Bronchial epithelial cell (primary cell): ENCODE data around the gene ABCC4. TPM values are rescaled to one million over a fixed set of nuclear protein-coding genes. Genes with fewer than 3 reads are reported as not detected.

Experiments used
- DNase-seq: peaks from one replicate; pipeline ENCODE4 v3.0.0-alpha.2; 2010; ENCODE audit warnings: low read depth
- FAIRE-seq: peaks from 2 replicates; lab custom pipeline; 2011; peaks lifted over from hg19 to GRCh38; lab: Jason Lieb, UNC
- H3K27me3 ChIP-seq: 2 replicates; pipeline ENCODE4 v1.5.1; 2011; ENCODE audit warnings: low read length; ENCODE audit not compliant: control insufficient read depth, insufficient read depth
- H3K36me3 ChIP-seq: 2 replicates; pipeline ENCODE4 v1.5.1; 2011; ENCODE audit warnings: low read length; ENCODE audit not compliant: control insufficient read depth, insufficient read depth
- H3K4me3 ChIP-seq: 2 replicates; pipeline ENCODE4 v1.5.1; 2011; ENCODE audit warnings: mild to moderate bottlenecking, low read depth, low read length, control low read depth
- CTCF ChIP-seq: IDR thresholded peaks from 2 replicates; pipeline ENCODE4 v1.5.1; 2011; ENCODE audit warnings: mild to moderate bottlenecking, moderate library complexity, low read length, control low read depth, inconsistent platforms; ENCODE audit not compliant: insufficient read depth, severe bottlenecking
- total RNA-seq: library from RNA; depleted of rRNA; stranded (reverse); fragments of >200 nt; gene quantifications from 2 replicates; pipeline ENCODE4 v1.2.1, GENCODE V29; 2014

The ABCC4 gene
- total RNA-seq, 1 donor from 2014 or later: 6.8 TPM

GRCh38 chr13:95337597-95337996, 36.3 kb upstream of the ABCC4 start:
- no peak for FAIRE-seq

GRCh38 chr13:95335667-95336066, 34.4 kb upstream of the ABCC4 start:
- no peak for FAIRE-seq
- no peaks in the 10 kb centered on the region for H3K27me3 ChIP-seq
- no peak for TF ChIP-seq CTCF
- no peak for DNase-seq
- H3K36me3 ChIP-seq: no peaks in the 10 kb centered on the region
- no peak overlapping the region for H3K4me3 ChIP-seq

More at GRCh38 chr13:95337597-95337996, 36.3 kb upstream of the ABCC4 start:
- no peak for TF ChIP-seq CTCF
- Histone ChIP-seq H3K27me3 (no peaks in the 10 kb centered on the region), H3K4me3 (no peak overlapping the region), H3K36me3 (no peaks in the 10 kb centered on the region)
- DNase-seq: no peak

- no peak for TF ChIP-seq CTCF
- no peaks in the 10 kb centered on the region for H3K36me3 ChIP-seq
- H3K27me3 ChIP-seq: no peaks in the 10 kb centered on the region
- DNase-seq: no peak
- no peak for FAIRE-seq
- H3K4me3 ChIP-seq: no peak overlapping the region
These were observed 27.1 kb upstream of the ABCC4 start for GRCh38 chr13:95328386-95328785.

GRCh38 chr13:95327190-95327589, 25.9 kb upstream of the ABCC4 start:
- no peak for TF ChIP-seq CTCF
- DNase-seq (no peak), FAIRE-seq (no peak)
- Histone ChIP-seq H3K36me3 (no peaks in the 10 kb centered on the region), H3K27me3 (no peaks in the 10 kb centered on the region), H3K4me3 (no peak overlapping the region)

GRCh38 chr13:95326695-95327094, 25.4 kb upstream of the ABCC4 start:
- DNase-seq (no peak), FAIRE-seq (no peak)
- Histone ChIP-seq H3K36me3 (no peaks in the 10 kb centered on the region), H3K4me3 (no peak overlapping the region), H3K27me3 (no peaks in the 10 kb centered on the region)
- TF ChIP-seq CTCF: no peak

- no peak for FAIRE-seq
- Histone ChIP-seq H3K36me3 (no peaks in the 10 kb centered on the region), H3K4me3 (no peak overlapping the region), H3K27me3 (peaks cover 2% of the 10 kb centered on the region)
- no peak for TF ChIP-seq CTCF
- no peak for DNase-seq
These were observed 24.2 kb upstream of the ABCC4 start for GRCh38 chr13:95325485-95325884.
